Esophagus squamous epithelium (tissue), 5 donors: ENCODE results near the gene DPY19L3. TPM values are rescaled to one million over a fixed set of nuclear protein-coding genes. Genes with fewer than 3 reads are reported as not detected.

ENCODE experiments used
- DNase-seq: peaks from one replicate; lab custom pipeline; 2025; lab: John Stamatoyannopoulos, UW
- H3K27ac ChIP-seq, 4 donors: fragments of 200-600 bp; sonication (generic); one replicate each; pipeline ENCODE4 v1.5.1; 2016 to 2019; ENCODE audit warnings: mild to moderate bottlenecking in 1 of 4
- H3K27me3 ChIP-seq, 4 donors: fragments of 200-600 bp; sonication (generic); 1 replicate in 3 of 4; 2 replicates in 1 of 4; pipeline versions ENCODE4 v1.5.1 to v1.6.0; 2017 to 2021; ENCODE audit warnings: antibody characterized with exemption in 1 of 4
- H3K36me3 ChIP-seq, 3 donors: fragments of 200-600 bp; sonication (generic); one replicate each; pipeline ENCODE4 v1.5.1; 2016 to 2019
- H3K4me1 ChIP-seq, 3 donors: fragments of 200-600 bp; sonication (generic); one replicate each; pipeline ENCODE4 v1.5.1; 2017 to 2019
- H3K4me3 ChIP-seq, 4 donors: fragments of 200-600 bp; sonication (generic); 1 replicate in 3 of 4; 2 replicates in 1 of 4; pipeline ENCODE4 v1.5.1; 2016 to 2019; ENCODE audit warnings: mild to moderate bottlenecking in 2 of 4, moderate library complexity in 1 of 4
- H3K9me3 ChIP-seq, 3 donors: fragments of 200-600 bp; sonication (generic); one replicate each; pipeline ENCODE4 v1.5.1; 2016 to 2019
- CTCF ChIP-seq, 6 experiments: fragments of 450-650 bp in 4 of 6; fragments of 200-600 bp in 2 of 6; sonication (generic) in 2 of 6; IDR thresholded peaks; one replicate each; pipeline ENCODE4 v1.5.1; 2016 to 2019; ENCODE audit warnings: antibody characterized with exemption in 6 of 6, mild to moderate bottlenecking in 4 of 6, moderate library complexity in 4 of 6
- POLR2A ChIP-seq, 4 donors: fragments of 450-650 bp; IDR thresholded peaks; one replicate each; pipeline ENCODE4 v1.6.1; 2017; ENCODE audit warnings: antibody characterized with exemption in 4 of 4, mild to moderate bottlenecking in 4 of 4, moderate library complexity in 3 of 4
- WGBS, 2 donors: methylation state at CpG; one replicate each; pipeline ENCODE4 v1.1.5; 2018; 5-methylcytosine and 5-hydroxymethylcytosine counted together
- intact Hi-C: fragments of 100-400 bp; cut with DNase I; formaldehyde crosslinking; loops from one replicate; pipeline ENCODE4 v1.15.0; 2022
- total RNA-seq, 4 donors: library from RNA; depleted of rRNA; stranded (reverse); fragments of >200 nt; gene quantifications; one replicate each; pipeline ENCODE4 v1.1.0, GENCODE V29; 2016
- donor health status: DM: yes; HTN: yes; CAD: no.

DPY19L3 gene
- total RNA-seq, 4 donors from 2014 or later = 5.6 to 22.6 (median 16.6) TPM

- Histone ChIP-seq H3K36me3 (peaks cover 0 to 25% (median 0%) of the 10 kb centered on the region in 3 donors), H3K27ac (no peak overlapping the region), H3K27me3 (no peaks in the 10 kb centered on the region), H3K4me3 (no peak overlapping the region), H3K4me1 (peaks cover 0 to 12% (median 3%) of the 10 kb centered on the region in 3 donors), H3K9me3 (no peaks in the 10 kb centered on the region)
- intact Hi-C loops = no loop called here
- no peak for TF ChIP-seq CTCF (IDR thresholded peaks at IDR 0.05)
- TF ChIP-seq POLR2A (IDR thresholded peaks at IDR 0.05) = no peak
- WGBS, 2 donors = 68 to 79% methylated on average over 3 of the region's 3 CpGs
- no peak for DNase-seq
Observed at GRCh38 chr19:32388393-32388855, 17.1 kb upstream of the DPY19L3 start.

GRCh38 chr19:32392901-32393300, 12.7 kb upstream of the DPY19L3 start:
- WGBS, 2 donors = 89 to 95% methylated on average over 3 of the region's 3 CpGs

GRCh38 chr19:32396046-32396652, 9.4 kb upstream of the DPY19L3 start:
- WGBS, 2 donors = 56 to 60% methylated on average over 6 of the region's 6 CpGs
- Histone ChIP-seq H3K4me3 (no peak overlapping the region), H3K9me3 (no peaks in the 10 kb centered on the region), H3K27ac (no peak overlapping the region), H3K4me1 (no peaks in the 10 kb centered on the region), H3K27me3 (no peaks in the 10 kb centered on the region), H3K36me3 (peaks cover 0 to 2% (median 0%) of the 10 kb centered on the region in 3 donors)
- intact Hi-C loops = no loop called here
- TF ChIP-seq POLR2A (IDR thresholded peaks at IDR 0.05) (no peak), CTCF (IDR thresholded peaks at IDR 0.05) (no peak)
- no peak for DNase-seq

More at GRCh38 chr19:32392901-32393300, 12.7 kb upstream of the DPY19L3 start:
- no peak overlapping the region for H3K27ac ChIP-seq
- H3K4me1 ChIP-seq = peaks cover 0 to 11% (median 3%) of the 10 kb centered on the region in 3 donors
- TF ChIP-seq CTCF (IDR thresholded peaks at IDR 0.05) (no peak), POLR2A (IDR thresholded peaks at IDR 0.05) (no peak)
- no peaks in the 10 kb centered on the region for H3K27me3 ChIP-seq
- intact Hi-C loops = no loop called here
- peaks cover 0 to 8% (median 0%) of the 10 kb centered on the region in 3 donors for H3K36me3 ChIP-seq
- H3K9me3 ChIP-seq = no peaks in the 10 kb centered on the region
- no peak overlapping the region for H3K4me3 ChIP-seq
- DNase-seq = no peak

GRCh38 chr19:32397671-32398101, 7.9 kb upstream of the DPY19L3 start:
- 58 to 63% methylated on average over 4 to 5 of the region's 5 CpGs for WGBS, 2 donors
- DNase-seq = no peak
- H3K4me1 ChIP-seq = no peaks in the 10 kb centered on the region
- no peaks in the 10 kb centered on the region for H3K27me3 ChIP-seq
- TF ChIP-seq POLR2A (IDR thresholded peaks at IDR 0.05) (no peak), CTCF (IDR thresholded peaks at IDR 0.05) (no peak)
- H3K4me3 ChIP-seq = no peak overlapping the region
- intact Hi-C loops = no loop called here
- no peaks in the 10 kb centered on the region for H3K36me3 ChIP-seq
- H3K27ac ChIP-seq = no peak overlapping the region
- H3K9me3 ChIP-seq = no peaks in the 10 kb centered on the region

GRCh38 chr19:32401992-32402391, 3.6 kb upstream of the DPY19L3 start:
- 73 to 95% methylated on average over 1 of the region's 1 CpG for WGBS, 2 donors
- Histone ChIP-seq H3K36me3 (no peaks in the 10 kb centered on the region), H3K4me1 (peaks cover 10 to 26% (median 10%) of the 10 kb centered on the region in 3 donors), H3K27me3 (no peaks in the 10 kb centered on the region), H3K4me3 (no peak overlapping the region), H3K9me3 (no peaks in the 10 kb centered on the region), H3K27ac (no peak overlapping the region)
- no peak for DNase-seq
- intact Hi-C loops = no loop called here
- no peak for TF ChIP-seq CTCF (IDR thresholded peaks at IDR 0.05)
- TF ChIP-seq POLR2A (IDR thresholded peaks at IDR 0.05) = no peak
